Hepatocyte (in vitro differentiated cells): Measurements from ENCODE around the gene KDM6A. TPM values are rescaled to one million over a fixed set of nuclear protein-coding genes. Genes with fewer than 3 reads are reported as not detected.

Experiments used
- DNase-seq: peaks from one replicate; pipeline ENCODE4 v3.0.0-alpha.2; 2016; ENCODE audit warnings: low spot score
- H2AFZ ChIP-seq: fragments of 200-600 bp; sonication (generic); 2 replicates; pipeline ENCODE4 v1.6.0; 2016; ENCODE audit warnings: antibody characterized with exemption, mild to moderate bottlenecking
- H3K27ac ChIP-seq: fragments of 200-600 bp; sonication (generic); 2 replicates; pipeline ENCODE4 v1.5.1; 2016; ENCODE audit warnings: mild to moderate bottlenecking
- H3K27me3 ChIP-seq: fragments of 200-600 bp; sonication (generic); 2 replicates; pipeline ENCODE4 v1.6.1; 2016
- H3K36me3 ChIP-seq: fragments of 200-600 bp; sonication (generic); replicated peaks from 2 replicates; pipeline ENCODE4 v1.5.1; 2016; ENCODE audit warnings: low read depth; ENCODE audit not compliant: insufficient read depth
- H3K4me1 ChIP-seq: fragments of 200-600 bp; sonication (generic); 2 replicates; pipeline ENCODE4 v1.5.1; 2016; ENCODE audit warnings: mild to moderate bottlenecking, moderate library complexity; ENCODE audit not compliant: insufficient read depth
- H3K4me2 ChIP-seq: fragments of 200-600 bp; sonication (generic); 2 replicates; pipeline ENCODE4 v1.6.0; 2016
- H3K4me3 ChIP-seq: fragments of 200-600 bp; sonication (generic); 2 replicates; pipeline ENCODE4 v1.5.1; 2016; ENCODE audit warnings: mild to moderate bottlenecking
- H3K79me2 ChIP-seq: fragments of 200-600 bp; sonication (generic); 2 replicates; pipeline ENCODE4 v1.6.0; 2017; ENCODE audit warnings: mild to moderate bottlenecking
- H3K9me2 ChIP-seq: fragments of 200-600 bp; sonication (generic); replicated peaks from 2 replicates; pipeline ENCODE4 v1.6.0; 2017; ENCODE audit warnings: mild to moderate bottlenecking; ENCODE audit not compliant: insufficient read depth
- H3K9me3 ChIP-seq: fragments of 200-600 bp; sonication (generic); 2 replicates; pipeline ENCODE4 v1.5.1; 2016; ENCODE audit warnings: low read depth, mild to moderate bottlenecking
- H4K20me1 ChIP-seq: fragments of 200-600 bp; sonication (generic); 2 replicates; pipeline ENCODE4 v1.6.0; 2016; ENCODE audit warnings: mild to moderate bottlenecking; ENCODE audit not compliant: insufficient read depth, poor library complexity, severe bottlenecking
- EZH2 ChIP-seq: fragments of 200-600 bp; sonication (generic); IDR thresholded peaks from 2 replicates; pipeline ENCODE4 v1.6.1; 2016; ENCODE audit warnings: antibody characterized with exemption, mild to moderate bottlenecking, borderline replicate concordance
- EZH2phosphoT487 ChIP-seq: fragments of 200-600 bp; sonication (generic); IDR thresholded peaks from one replicate; pipeline ENCODE4 v1.6.1; 2018; ENCODE audit warnings: antibody characterized with exemption, mild to moderate bottlenecking, low read depth, moderate library complexity; ENCODE audit not compliant: unreplicated experiment, severe bottlenecking
- WGBS: methylation state at CpG from one replicate; pipeline ENCODE4 v1.1.6; 2016; ENCODE audit warnings: low lambda C conversion rate; ENCODE audit errors: missing lambda C conversion rate; 5-methylcytosine and 5-hydroxymethylcytosine counted together
- polyA plus RNA-seq: library from polyadenylated mRNA; unstranded; fragments of >200 nt; fragmentation: Nextera tagmentation; extraction: Ambion mirVana; gene quantifications from 2 replicates; pipeline ENCODE4 v1.2.1, GENCODE V29; 2016
- total RNA-seq: library from RNA; depleted of rRNA; stranded (reverse); fragments of >200 nt; gene quantifications from 2 replicates; pipeline ENCODE4 v1.2.3, GENCODE V29; 2014
- TF ChIP-seq, protein P1 (sequence below): fragments of 200-600 bp; sonication (generic); IDR thresholded peaks from 2 replicates; pipeline ENCODE4 v1.5.1; 2016; ENCODE audit warnings: antibody characterized with exemption, mild to moderate bottlenecking; ENCODE audit not compliant: poor library complexity

Gene KDM6A
- total and polyA plus RNA-seq, 2 experiments from 2014 or later = 13.7 to 46.2 TPM

DNA sequence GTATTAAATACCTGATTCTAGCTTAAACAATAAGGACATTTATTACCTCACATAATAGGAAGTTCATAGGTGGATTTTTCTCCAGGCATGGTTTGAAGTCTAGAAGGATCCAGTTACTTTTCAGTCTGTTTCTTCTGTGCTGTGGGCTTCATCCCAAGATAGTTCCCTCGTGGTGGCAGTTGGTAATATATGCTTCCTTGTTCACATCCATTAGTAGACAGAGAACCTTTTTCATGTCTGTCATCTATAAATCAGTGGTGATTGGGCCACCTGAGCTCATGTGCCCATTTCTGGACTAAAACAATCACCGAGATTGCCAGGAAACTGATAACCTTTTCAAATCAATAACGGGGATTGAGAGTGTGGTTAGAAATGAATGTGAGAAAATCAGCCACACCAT is 97.7 kb downstream of the KDM6A start:
- Histone ChIP-seq H3K36me3 (no peaks in the 10 kb centered on the region), H3K4me1 (peaks cover 8% of the 10 kb centered on the region), H2AFZ (no peak overlapping the region), H3K4me3 (no peak overlapping the region), H3K4me2 (peak overlapping the region; percentile 65), H3K9me3 (no peaks in the 10 kb centered on the region), H3K27me3 (no peaks in the 10 kb centered on the region), H3K9me2 (no peaks in the 10 kb centered on the region), H3K27ac (no peak overlapping the region), H4K20me1 (peaks cover 15% of the 10 kb centered on the region), H3K79me2 (peaks cover 81% of the 10 kb centered on the region)
- DNase-seq = no peak
- no peak for TF ChIP-seq EZH2phosphoT487
- TF ChIP-seq EZH2 = no peak
- TF ChIP-seq, protein P1, sequence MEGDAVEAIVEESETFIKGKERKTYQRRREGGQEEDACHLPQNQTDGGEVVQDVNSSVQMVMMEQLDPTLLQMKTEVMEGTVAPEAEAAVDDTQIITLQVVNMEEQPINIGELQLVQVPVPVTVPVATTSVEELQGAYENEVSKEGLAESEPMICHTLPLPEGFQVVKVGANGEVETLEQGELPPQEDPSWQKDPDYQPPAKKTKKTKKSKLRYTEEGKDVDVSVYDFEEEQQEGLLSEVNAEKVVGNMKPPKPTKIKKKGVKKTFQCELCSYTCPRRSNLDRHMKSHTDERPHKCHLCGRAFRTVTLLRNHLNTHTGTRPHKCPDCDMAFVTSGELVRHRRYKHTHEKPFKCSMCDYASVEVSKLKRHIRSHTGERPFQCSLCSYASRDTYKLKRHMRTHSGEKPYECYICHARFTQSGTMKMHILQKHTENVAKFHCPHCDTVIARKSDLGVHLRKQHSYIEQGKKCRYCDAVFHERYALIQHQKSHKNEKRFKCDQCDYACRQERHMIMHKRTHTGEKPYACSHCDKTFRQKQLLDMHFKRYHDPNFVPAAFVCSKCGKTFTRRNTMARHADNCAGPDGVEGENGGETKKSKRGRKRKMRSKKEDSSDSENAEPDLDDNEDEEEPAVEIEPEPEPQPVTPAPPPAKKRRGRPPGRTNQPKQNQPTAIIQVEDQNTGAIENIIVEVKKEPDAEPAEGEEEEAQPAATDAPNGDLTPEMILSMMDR = no peak
- 28% methylated on average over 3 of the region's 3 CpGs for WGBS

DNA sequence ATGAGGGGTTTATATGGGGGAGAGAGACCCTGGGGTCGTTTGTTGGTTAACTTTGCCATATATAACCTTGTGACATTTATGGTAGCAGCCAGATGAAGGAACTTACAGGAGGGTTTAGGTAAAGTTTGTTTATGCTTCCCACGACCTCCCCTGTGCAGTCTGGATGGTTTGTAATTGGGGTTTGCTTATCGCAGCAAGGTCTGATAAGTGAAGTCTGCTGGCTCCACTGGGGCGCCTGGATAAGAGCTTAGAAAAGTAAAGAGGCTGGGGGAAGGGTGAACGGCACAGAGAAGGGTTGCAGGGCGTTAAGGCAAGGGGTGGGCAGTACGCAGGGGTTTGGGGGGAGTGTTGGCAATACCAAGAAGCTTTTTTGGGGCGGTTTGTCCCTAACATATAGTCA is 98.7 kb downstream of the KDM6A start:
- no peak for DNase-seq
- WGBS = 16% methylated on average over 8 of the region's 8 CpGs

DNA sequence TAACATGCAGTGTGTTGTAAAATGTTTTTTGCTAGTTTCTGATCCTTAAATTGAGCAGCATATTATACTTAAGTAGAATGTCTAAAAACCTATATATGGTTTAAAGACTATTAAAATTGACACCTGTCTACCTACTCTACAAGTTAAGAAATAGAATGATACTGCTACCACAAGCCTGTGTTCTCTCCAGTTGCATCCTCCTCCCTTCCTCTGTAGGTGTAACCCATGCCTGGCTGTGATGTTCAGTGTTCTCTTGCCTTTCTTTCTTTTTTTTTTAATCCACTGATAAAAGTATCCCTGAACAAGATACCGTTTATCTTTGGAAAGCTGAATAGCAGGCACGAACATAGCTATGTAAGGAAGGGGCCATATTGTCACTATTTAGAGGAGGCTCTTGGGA is 99.1 kb downstream of the KDM6A start:
- Histone ChIP-seq H3K9me3 (no peaks in the 10 kb centered on the region), H2AFZ (no peak overlapping the region), H3K27ac (peak overlapping the region; percentile 45), H3K4me2 (peak overlapping the region; percentile 65), H3K4me3 (no peak overlapping the region), H3K9me2 (no peaks in the 10 kb centered on the region), H4K20me1 (peaks cover 15% of the 10 kb centered on the region), H3K79me2 (peaks cover 83% of the 10 kb centered on the region), H3K27me3 (no peaks in the 10 kb centered on the region), H3K36me3 (no peaks in the 10 kb centered on the region), H3K4me1 (peaks cover 10% of the 10 kb centered on the region)
- DNase-seq = no peak
- TF ChIP-seq EZH2phosphoT487 (no peak), EZH2 (no peak)
- TF ChIP-seq, protein P1 = no peak
- 16% methylated on average over 2 of the region's 2 CpGs for WGBS

More for the DNA sequence above, 98.7 kb downstream of the KDM6A start:
- H3K27me3 ChIP-seq = no peaks in the 10 kb centered on the region
- no peak overlapping the region for H3K4me3 ChIP-seq
- peaks cover 15% of the 10 kb centered on the region for H4K20me1 ChIP-seq
- H3K36me3 ChIP-seq = no peaks in the 10 kb centered on the region
- peak overlapping the region; percentile 45 for H3K27ac ChIP-seq
- peaks cover 81% of the 10 kb centered on the region for H3K79me2 ChIP-seq
- no peak overlapping the region for H2AFZ ChIP-seq
- H3K4me1 ChIP-seq = peaks cover 10% of the 10 kb centered on the region
- peak overlapping the region; percentile 65 for H3K4me2 ChIP-seq
- no peaks in the 10 kb centered on the region for H3K9me3 ChIP-seq
- no peaks in the 10 kb centered on the region for H3K9me2 ChIP-seq
- TF ChIP-seq EZH2 (no peak), EZH2phosphoT487 (no peak)
- TF ChIP-seq, protein P1 = no peak
